Measurements from ENCODE around the gene PARVG.

GRCh38 chr22:44211946-44212930 is 31.5 kb downstream of the PARVG start:
- no peak for TF ChIP-seq POLR2A (IDR thresholded peaks at IDR 0.05; ENCODE audit: low read length)
- TF ChIP-seq GATA1 (IDR thresholded peaks at IDR 0.05; ENCODE audit: low read depth, low read length) = no peak

Measured in erythroblast (primary cell).